SU-DHL-6 (cell line): Measurements from ENCODE around the gene ULK1.

ENCODE experiments used
- CTCF ChIP-seq: fragments of 200-600 bp; sonication (generic); IDR thresholded peaks from one replicate; pipeline ENCODE4 v1.5.1; 2017; ENCODE audit warnings: antibody characterized with exemption, mild to moderate bottlenecking, low read length, moderate library complexity; ENCODE audit not compliant: insufficient read depth, poor library complexity, severe bottlenecking
- EZH2phosphoT487 ChIP-seq: fragments of 200-600 bp; sonication (generic), shearing (Covaris generic); conservative IDR thresholded peaks from 2 replicates; pipeline ENCODE4 v1.6.1; 2018; ENCODE audit warnings: mild to moderate bottlenecking, antibody characterized with exemption, low read length, moderate library complexity, mixed read lengths

- no peak for TF ChIP-seq CTCF
- TF ChIP-seq EZH2phosphoT487: no peak
These were observed 663 bp upstream of the ULK1 start for GRCh38 chr12:131893605-131894312.
